Ectodermal cell (in vitro differentiated cells): ENCODE data around the gene TSSK3.

Source experiments
- H3K27ac ChIP-seq: 2 replicates; pipeline ENCODE4 v1.7.0; 2013; ENCODE audit warnings: mild to moderate bottlenecking, low read depth, low read length; ENCODE audit not compliant: insufficient read depth, poor library complexity, severe bottlenecking
- H3K27me3 ChIP-seq: 2 replicates; pipeline ENCODE4 v1.7.0; 2013; ENCODE audit warnings: mild to moderate bottlenecking, low read length; ENCODE audit not compliant: insufficient read depth, control insufficient read depth, poor library complexity, severe bottlenecking
- H3K36me3 ChIP-seq: one replicate; pipeline ENCODE4 v1.7.0; 2013; ENCODE audit warnings: low read length; ENCODE audit not compliant: control insufficient read depth, insufficient read depth
- H3K4me1 ChIP-seq: one replicate; pipeline ENCODE4 v1.7.0; 2013; ENCODE audit warnings: low read length; ENCODE audit not compliant: control insufficient read depth, insufficient read depth
- H3K4me3 ChIP-seq: 2 replicates; pipeline ENCODE4 v1.7.0; 2013; ENCODE audit warnings: low read depth, low read length, control low read depth; ENCODE audit not compliant: insufficient read depth
- H3K9me3 ChIP-seq: 2 replicates; pipeline ENCODE4 v1.7.0; 2013; ENCODE audit warnings: mild to moderate bottlenecking, low read length, moderate library complexity; ENCODE audit not compliant: control insufficient read depth
- WGBS, 2 experiments: methylation state at CpG; one replicate each; pipeline ENCODE4 v1.1.7; 2013; ENCODE audit warnings: missing lambda C conversion rate in 2 of 2; 5-methylcytosine and 5-hydroxymethylcytosine counted together

Gene TSSK3

DNA sequence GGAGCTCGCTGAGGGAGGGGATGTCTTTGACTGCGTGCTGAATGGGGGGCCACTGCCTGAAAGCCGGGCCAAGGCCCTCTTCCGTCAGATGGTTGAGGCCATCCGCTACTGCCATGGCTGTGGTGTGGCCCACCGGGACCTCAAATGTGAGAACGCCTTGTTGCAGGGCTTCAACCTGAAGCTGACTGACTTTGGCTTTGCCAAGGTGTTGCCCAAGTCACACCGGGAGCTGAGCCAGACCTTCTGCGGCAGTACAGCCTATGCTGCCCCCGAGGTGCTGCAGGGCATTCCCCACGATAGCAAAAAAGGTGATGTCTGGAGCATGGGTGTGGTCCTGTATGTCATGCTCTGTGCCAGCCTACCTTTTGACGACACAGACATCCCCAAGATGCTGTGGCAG is 1.4 kb downstream of the TSSK3 start:
- H3K9me3 ChIP-seq, result no peaks in the 10 kb centered on the region
- peaks cover 28% of the 10 kb centered on the region for H3K27me3 ChIP-seq
- peaks cover 42% of the 10 kb centered on the region for H3K36me3 ChIP-seq
- peaks cover 4% of the 10 kb centered on the region for H3K4me1 ChIP-seq
- no peak overlapping the region for H3K4me3 ChIP-seq
- 96 to 98% methylated on average over 12 of the region's 12 CpGs for WGBS, 2 experiments
- H3K27ac ChIP-seq, result no peak overlapping the region

DNA sequence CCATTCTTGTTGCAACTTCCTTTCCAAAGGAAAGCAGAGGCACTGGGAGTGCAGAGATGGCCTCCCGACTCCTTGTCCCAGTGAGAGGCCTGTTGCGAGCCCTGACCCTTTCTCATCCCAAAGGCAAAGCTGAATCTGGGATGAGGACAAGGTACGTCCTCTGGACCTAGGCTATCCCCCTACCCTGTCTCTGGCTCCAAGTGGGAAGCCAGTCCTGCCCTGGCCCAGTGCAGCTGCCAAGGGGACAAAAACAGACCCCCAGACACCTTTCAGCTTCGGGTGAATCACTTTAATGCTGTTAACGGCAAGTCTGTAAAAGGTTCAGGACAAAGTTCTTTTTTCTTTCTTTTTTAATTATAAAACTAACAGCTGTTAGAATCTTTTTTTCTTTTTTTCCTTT is 2.5 kb downstream of the TSSK3 start:
- Histone ChIP-seq H3K36me3 (peaks cover 42% of the 10 kb centered on the region), H3K4me1 (peaks cover 4% of the 10 kb centered on the region)

DNA sequence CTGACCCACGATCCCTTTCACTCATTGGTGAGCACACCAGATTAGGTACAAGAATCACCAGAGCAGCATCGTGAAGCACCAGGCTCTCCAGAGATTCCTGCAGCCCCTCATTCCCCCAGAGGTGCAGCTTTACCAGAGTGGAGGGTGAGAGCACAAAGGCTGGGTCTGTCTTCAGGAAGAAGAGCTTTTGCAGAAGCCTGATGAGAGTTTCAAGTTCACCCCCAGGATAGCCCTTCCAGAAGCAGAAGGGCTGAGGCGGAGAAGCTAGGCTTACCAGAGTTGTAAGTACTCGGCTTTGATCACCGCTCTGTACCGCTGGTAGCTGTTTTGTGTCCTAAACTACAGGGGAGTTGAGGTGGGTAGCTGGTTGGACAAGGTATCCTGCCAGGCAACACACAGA is 3.1 kb downstream of the TSSK3 start:
- Histone ChIP-seq H3K27me3 (peaks cover 24% of the 10 kb centered on the region), H3K4me1 (peaks cover 4% of the 10 kb centered on the region), H3K36me3 (peaks cover 42% of the 10 kb centered on the region), H3K9me3 (no peaks in the 10 kb centered on the region), H3K27ac (no peak overlapping the region), H3K4me3 (no peak overlapping the region)
- 94 to 95% methylated on average over 6 of the region's 6 CpGs for WGBS, 2 experiments

More for the DNA sequence above, 2.5 kb downstream of the TSSK3 start:
- Histone ChIP-seq H3K4me3 (no peak overlapping the region), H3K27me3 (peaks cover 28% of the 10 kb centered on the region), H3K27ac (no peak overlapping the region), H3K9me3 (no peaks in the 10 kb centered on the region)
- WGBS, 2 experiments, result 95 to 97% methylated on average over 5 of the region's 5 CpGs

DNA sequence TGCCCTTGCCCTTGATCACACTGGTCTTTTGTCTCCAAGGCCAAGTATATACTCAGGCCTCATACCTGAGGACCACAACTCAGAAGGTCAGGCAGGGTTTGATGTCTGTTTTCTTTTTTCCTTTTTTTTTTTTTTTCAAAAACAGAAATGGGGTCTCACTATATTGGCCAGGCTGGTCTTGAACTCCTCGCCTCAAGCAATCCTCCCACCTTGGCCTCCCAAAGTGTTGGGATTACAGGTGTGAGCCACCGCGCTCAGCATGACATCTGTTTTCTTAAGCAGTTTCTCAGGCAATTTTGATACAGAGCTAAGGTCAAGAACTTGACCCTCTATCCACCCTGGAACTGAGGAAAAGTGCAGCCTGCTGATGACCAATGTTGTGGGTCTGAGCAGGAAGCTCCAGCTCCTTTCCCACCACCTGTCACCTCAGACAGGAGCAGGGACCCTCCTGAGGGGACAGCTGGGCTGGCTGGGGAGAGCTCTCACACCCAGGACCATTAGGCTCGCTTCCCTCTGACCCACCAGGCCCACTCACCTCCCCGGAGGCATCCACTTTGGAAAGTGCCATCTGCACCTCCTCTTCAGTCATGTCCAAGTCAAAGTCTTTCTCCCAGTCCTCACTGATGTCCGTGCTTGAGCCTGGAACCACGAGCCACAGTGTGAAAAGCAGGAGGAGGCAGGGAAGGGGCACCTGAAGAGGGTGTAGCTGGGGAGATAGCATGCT is 5.7 kb downstream of the TSSK3 start:
- no peak overlapping the region for H3K27ac ChIP-seq
- no peaks in the 10 kb centered on the region for H3K9me3 ChIP-seq
- H3K27me3 ChIP-seq, result no peaks in the 10 kb centered on the region
- 94 to 97% methylated on average over 7 of the region's 7 CpGs for WGBS, 2 experiments
- no peak overlapping the region for H3K4me3 ChIP-seq
- H3K36me3 ChIP-seq, result peaks cover 50% of the 10 kb centered on the region
- H3K4me1 ChIP-seq, result no peaks in the 10 kb centered on the region

DNA sequence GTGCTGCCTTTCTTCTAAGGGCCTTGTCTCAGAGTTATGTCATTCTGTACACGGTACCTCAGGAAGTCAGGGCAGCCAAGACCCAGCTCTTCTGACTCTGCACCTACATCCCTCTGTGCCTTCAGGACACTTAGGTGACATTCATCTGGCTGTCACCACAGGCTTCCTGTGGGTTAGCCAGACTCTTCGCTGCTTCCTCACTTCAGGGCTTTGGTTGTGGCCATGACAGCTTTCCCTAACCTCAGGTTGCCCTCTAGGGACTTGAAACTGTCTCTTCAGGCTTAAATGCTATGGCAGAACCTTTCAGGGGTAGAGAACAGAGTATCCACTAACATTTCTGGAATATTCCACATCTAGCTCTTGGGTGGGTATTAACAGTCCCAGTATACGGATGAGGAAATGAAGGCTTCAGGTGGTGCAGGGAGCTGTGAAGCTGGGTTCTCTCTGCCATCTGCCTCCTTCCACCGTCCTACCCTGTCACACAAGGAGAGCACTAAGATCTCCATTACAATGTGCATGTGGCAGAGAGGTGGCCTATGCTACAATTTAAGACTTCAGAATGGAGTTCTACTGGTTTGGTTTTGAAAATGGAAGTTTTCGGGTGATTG is 9.9 kb downstream of the TSSK3 start:
- Histone ChIP-seq H3K27ac (no peak overlapping the region), H3K9me3 (no peaks in the 10 kb centered on the region), H3K4me1 (no peaks in the 10 kb centered on the region), H3K27me3 (no peaks in the 10 kb centered on the region), H3K36me3 (peaks cover 43% of the 10 kb centered on the region), H3K4me3 (no peak overlapping the region)
- 93 to 95% methylated on average over 5 of the region's 5 CpGs for WGBS, 2 experiments

DNA sequence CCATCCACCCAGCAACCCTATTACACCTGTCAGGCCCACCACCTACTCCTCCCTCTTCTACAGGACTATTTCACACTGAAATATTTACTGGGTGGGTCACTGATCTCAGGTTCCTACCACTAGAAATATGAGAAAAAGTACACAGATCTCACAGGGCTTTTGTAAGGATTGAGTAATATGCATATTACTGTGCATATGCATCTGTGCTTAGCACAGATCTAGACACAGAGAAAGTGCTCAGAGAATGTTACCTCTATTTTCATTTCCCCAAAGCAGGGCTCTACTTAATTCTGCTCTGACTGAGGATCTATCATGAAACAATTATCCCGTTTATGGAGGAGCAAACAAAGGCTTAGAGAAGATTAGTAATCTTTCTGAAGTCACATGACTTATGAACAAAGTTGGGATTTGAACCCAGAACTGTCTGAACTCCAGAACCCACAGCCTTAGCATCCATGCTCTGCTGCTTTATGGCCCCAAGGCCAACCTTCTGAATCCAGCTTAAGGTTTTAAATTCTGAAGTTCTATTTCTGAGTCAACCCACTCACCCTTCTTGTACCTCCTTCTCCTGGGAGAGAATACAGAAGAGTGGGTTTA is 11.8 kb downstream of the TSSK3 start:
- H3K4me1 ChIP-seq, result no peaks in the 10 kb centered on the region
- no peaks in the 10 kb centered on the region for H3K27me3 ChIP-seq
- WGBS, 2 experiments, result 90 to 91% methylated on average over 1 of the region's 1 CpG
- no peak overlapping the region for H3K27ac ChIP-seq
- no peaks in the 10 kb centered on the region for H3K9me3 ChIP-seq
- peaks cover 38% of the 10 kb centered on the region for H3K36me3 ChIP-seq
- no peak overlapping the region for H3K4me3 ChIP-seq

DNA sequence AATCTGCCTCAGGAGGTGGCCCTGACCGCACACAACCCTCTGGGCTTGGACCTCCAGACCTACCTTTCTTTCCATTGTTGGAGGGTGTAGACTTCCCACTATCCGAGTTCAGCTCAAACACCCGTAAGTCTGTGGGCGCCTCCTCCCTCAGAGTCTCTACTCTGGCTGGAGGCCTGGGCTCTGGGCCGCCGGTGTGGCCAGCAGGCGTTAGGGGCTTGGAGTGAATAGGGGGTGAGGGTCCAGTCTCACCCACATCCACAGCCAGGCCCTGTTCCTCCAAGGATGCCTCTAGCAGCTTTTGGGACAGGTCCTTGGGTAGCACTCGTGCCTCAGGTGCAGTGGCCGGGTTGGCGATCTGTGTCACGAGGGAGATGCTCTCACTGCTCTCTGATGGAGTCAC is 13.9 kb downstream of the TSSK3 start:
- WGBS, 2 experiments, result 95 to 98% methylated on average over 11 of the region's 11 CpGs
- Histone ChIP-seq H3K27me3 (no peaks in the 10 kb centered on the region), H3K36me3 (peaks cover 50% of the 10 kb centered on the region), H3K9me3 (no peaks in the 10 kb centered on the region), H3K4me3 (no peak overlapping the region), H3K4me1 (no peaks in the 10 kb centered on the region), H3K27ac (no peak overlapping the region)

DNA sequence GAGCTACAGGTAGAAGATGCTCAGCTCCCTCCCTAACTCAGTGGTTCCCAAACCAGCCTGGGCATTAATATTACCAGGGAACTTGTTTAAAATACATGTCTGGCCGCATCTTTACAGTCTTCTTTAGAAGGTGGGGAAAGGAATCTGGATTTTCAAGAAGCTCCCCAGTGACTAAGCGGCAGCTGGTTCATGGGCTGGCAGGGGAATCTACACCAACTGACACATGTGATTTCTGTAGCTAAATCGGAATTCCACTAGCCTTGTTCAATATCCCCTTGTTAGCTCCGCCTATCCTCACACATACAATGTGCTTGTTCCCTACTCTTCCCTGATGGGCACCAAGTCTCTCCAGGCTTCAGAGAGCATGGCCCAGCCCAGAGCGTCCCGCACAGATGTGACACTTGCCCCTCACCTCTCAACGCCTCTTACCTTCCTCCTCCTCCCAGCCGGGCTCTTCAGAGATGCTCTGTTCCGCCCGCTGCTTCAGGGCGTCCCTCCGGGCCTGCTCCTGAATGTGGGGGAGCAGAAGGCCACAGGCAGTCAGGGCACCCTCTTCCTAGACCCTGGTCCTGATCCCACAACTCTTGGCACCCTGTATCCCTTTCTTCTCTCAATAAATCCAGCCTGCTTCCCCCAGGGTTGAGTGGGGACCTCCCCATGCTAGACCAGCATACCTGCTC is 15.3 kb downstream of the TSSK3 start:
- no peak overlapping the region for H3K27ac ChIP-seq
- H3K4me3 ChIP-seq, result no peak overlapping the region
- H3K36me3 ChIP-seq, result peaks cover 56% of the 10 kb centered on the region
- H3K27me3 ChIP-seq, result no peaks in the 10 kb centered on the region
- H3K4me1 ChIP-seq, result no peaks in the 10 kb centered on the region
- H3K9me3 ChIP-seq, result no peaks in the 10 kb centered on the region
- WGBS, 2 experiments, result 94 to 96% methylated on average over 12 of the region's 12 CpGs

DNA sequence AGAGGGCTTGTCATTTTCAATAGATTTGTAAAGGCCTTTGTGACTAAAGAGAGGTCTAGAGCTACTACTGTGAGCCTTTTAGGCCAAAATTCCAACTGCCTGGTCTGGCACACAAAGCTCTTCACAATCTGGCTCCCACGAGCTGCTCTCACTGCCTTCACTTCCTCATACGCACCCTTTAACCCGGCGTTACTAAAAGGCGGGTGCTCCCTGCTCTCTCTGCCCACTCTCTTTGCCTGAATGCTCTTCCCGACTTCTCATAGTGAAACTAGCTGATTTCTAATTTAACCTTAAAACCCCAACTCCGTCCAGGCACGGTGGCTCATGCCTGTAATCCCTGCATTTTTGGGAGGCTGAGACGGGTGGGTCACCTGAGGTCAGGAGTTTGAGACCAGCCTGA is 17.7 kb downstream of the TSSK3 start:
- no peaks in the 10 kb centered on the region for H3K27me3 ChIP-seq
- WGBS, 2 experiments, result 84 to 92% methylated on average over 9 of the region's 9 CpGs
- H3K4me1 ChIP-seq, result no peaks in the 10 kb centered on the region
- H3K36me3 ChIP-seq, result peaks cover 68% of the 10 kb centered on the region
- H3K9me3 ChIP-seq, result no peaks in the 10 kb centered on the region
- no peak overlapping the region for H3K27ac ChIP-seq
- no peak overlapping the region for H3K4me3 ChIP-seq
